K562 (cell line): ENCODE measurements around the gene TMEM132D. TPM values are rescaled to one million over a fixed set of nuclear protein-coding genes. Genes with fewer than 3 reads are reported as not detected.
A peak's percentile ranks its signal among the peaks of the same experiment; 100 is the strongest.

Experiments
- ATAC-seq: fragments of 200-7000 bp; cut with Tn5 transposase; 3 replicates; pipeline ENCODE4 v1.9.1; 2020; ENCODE audit warnings: moderate library complexity
- BruUV-seq: library from RNA; stranded (reverse); fragments of 400-500 nt; replicated peaks from 2 replicates; lab custom pipeline; 2021; lab: Mats Ljungman, UMichigan
- CTCF ChIA-PET: fragments of 300-600 bp; formaldehyde crosslinking; extraction: SDS; loops from one replicate; lab custom pipeline; 2021; ENCODE audit warnings: low intra/inter-chr PET ratio; lab: Yijun Ruan, JAX
- POLR2A ChIA-PET: fragments of 300-600, 350-650 bp; sonication (Branson Sonifier 250); formaldehyde crosslinking; extraction: SDS; loops from one replicate; lab custom pipeline; 2021; ENCODE audit warnings: antibody characterized with exemption, inconsistent platforms; lab: Yijun Ruan, JAX
- DNase-seq, 4 experiments: peaks; one replicate each; pipeline versions ENCODE4 v3.0.0 to v3.0.0-alpha.2; 2011 to 2018; ENCODE audit warnings: low spot score in 3 of 4, mixed read lengths in 3 of 4; ENCODE audit errors: extremely low read depth in 1 of 4
- FAIRE-seq: peaks from 2 replicates; lab custom pipeline; 2011; peaks lifted over from hg19 to GRCh38; lab: Jason Lieb, UNC
- H2AFZ ChIP-seq: 2 replicates; pipeline ENCODE4 v1.6.0; 2011; ENCODE audit warnings: low read depth, low read length, control low read depth, inconsistent platforms
- H3K27ac ChIP-seq: fragments of 200-600 bp; 3 replicates; pipeline ENCODE4 v1.8.0; 2011; ENCODE audit warnings: low read depth, mild to moderate bottlenecking, control low read depth, inconsistent platforms, low read length, moderate library complexity, mixed read lengths; ENCODE audit errors: extremely low read depth
- H3K27me3 ChIP-seq, 2 experiments: fragments of 300-600 bp in 1 of 2; 2 replicates in 1 of 2; 3 replicates in 1 of 2; pipeline versions ENCODE4 v1.6.0 to v1.8.0; 2011; ENCODE audit warnings: inconsistent platforms in 2 of 2, low read length in 2 of 2, mild to moderate bottlenecking in 1 of 2, mixed read lengths in 1 of 2, moderate library complexity in 1 of 2; ENCODE audit not compliant: control insufficient read depth in 2 of 2, insufficient read depth in 2 of 2
- H3K36me3 ChIP-seq: fragments of 300-600 bp; 3 replicates; pipeline ENCODE4 v1.8.0; 2011; ENCODE audit warnings: mild to moderate bottlenecking, low read length, inconsistent platforms; ENCODE audit not compliant: control insufficient read depth, insufficient read depth
- H3K4me1 ChIP-seq, 2 experiments: fragments of 200-600 bp in 1 of 2; replicated peaks in 1 of 2; 2 replicates in 1 of 2; 3 replicates in 1 of 2; pipeline versions ENCODE4 v1.5.1 to v1.8.0; 2011; ENCODE audit warnings: inconsistent platforms in 2 of 2, low read length in 2 of 2, mild to moderate bottlenecking in 1 of 2, mixed read lengths in 1 of 2, moderate library complexity in 1 of 2; ENCODE audit not compliant: control insufficient read depth in 2 of 2, insufficient read depth in 2 of 2
- H3K4me2 ChIP-seq: 2 replicates; pipeline ENCODE4 v1.6.1; 2011; ENCODE audit warnings: low read length, control low read depth, inconsistent platforms, mixed read lengths; ENCODE audit not compliant: insufficient read depth
- H3K4me3 ChIP-seq: fragments of 200-600 bp; sonication (generic), shearing (Covaris generic); 2 replicates; pipeline ENCODE4 v1.5.1; 2016; ENCODE audit warnings: control low read depth, inconsistent platforms
- H3K79me2 ChIP-seq: fragments of 200-600 bp; 3 replicates; pipeline ENCODE4 v1.8.0; 2011; ENCODE audit warnings: low read length, inconsistent platforms; ENCODE audit not compliant: control insufficient read depth, insufficient read depth
- H3K9ac ChIP-seq, 2 experiments: 2 replicates each; pipeline versions ENCODE4 v1.6.0 to v1.6.1; 2011; ENCODE audit warnings: low read depth in 2 of 2, low read length in 2 of 2, control low read depth in 1 of 2, inconsistent platforms in 1 of 2, mild to moderate bottlenecking in 1 of 2, mixed read lengths in 1 of 2; ENCODE audit not compliant: insufficient read depth in 1 of 2
- H3K9me1 ChIP-seq: one replicate; pipeline ENCODE4 v1.6.0; 2011; ENCODE audit warnings: inconsistent platforms, mild to moderate bottlenecking, low read length, moderate library complexity; ENCODE audit not compliant: control insufficient read depth, insufficient read depth
- H3K9me3 ChIP-seq: replicated peaks from 2 replicates; pipeline ENCODE4 v1.5.1; 2011; ENCODE audit warnings: low read depth, low read length, inconsistent platforms; ENCODE audit not compliant: control insufficient read depth, insufficient read depth
- H4K20me1 ChIP-seq: replicated peaks from 2 replicates; pipeline ENCODE4 v1.6.1; 2011; ENCODE audit warnings: low read length, inconsistent platforms, mixed read lengths; ENCODE audit not compliant: control insufficient read depth, insufficient read depth
- ARID2 ChIP-seq: fragments of 450-650 bp; IDR thresholded peaks from 2 replicates; pipeline ENCODE4 v1.6.1; 2017; ENCODE audit warnings: antibody characterized with exemption, mild to moderate bottlenecking
- C11orf30 ChIP-seq: fragments of 450-650 bp; IDR thresholded peaks from 2 replicates; pipeline ENCODE4 v1.6.1; 2016; ENCODE audit warnings: low read depth, mild to moderate bottlenecking
- CREB3 ChIP-seq: fragments of 450-650 bp; conservative IDR thresholded peaks from 2 replicates; pipeline ENCODE4 v1.6.1; 2016; ENCODE audit warnings: missing genetic modification characterization, low read depth, mild to moderate bottlenecking, missing compliant biosample characterization, moderate library complexity
- ELF1 ChIP-seq: fragments of 200-800 bp; sonication (Bioruptor generic); IDR thresholded peaks from 2 replicates; pipeline ENCODE4 v1.6.1; 2016; ENCODE audit warnings: missing genetic modification characterization, missing compliant biosample characterization
- FIP1L1 ChIP-seq: fragments of 200-400 bp; formaldehyde crosslinking; IDR thresholded peaks from 2 replicates; pipeline ENCODE4 v1.6.1; 2018; ENCODE audit warnings: mild to moderate bottlenecking, low read depth, low read length; ENCODE audit not compliant: poor library complexity, severe bottlenecking
- FOXJ2 ChIP-seq: fragments of 200-800 bp; sonication (Bioruptor generic); IDR thresholded peaks from 2 replicates; pipeline ENCODE4 v1.6.1; 2016; ENCODE audit warnings: missing genetic modification characterization, missing compliant biosample characterization
- HLTF ChIP-seq: fragments of 450-650 bp; IDR thresholded peaks from 2 replicates; pipeline ENCODE4 v1.6.1; 2016
- HNRNPL ChIP-seq: fragments of 200-400 bp; formaldehyde crosslinking; IDR thresholded peaks from 2 replicates; pipeline ENCODE4 v1.6.1; 2017; ENCODE audit warnings: low read depth, mild to moderate bottlenecking, low read length
- MECOM ChIP-seq: fragments of 250-450 bp; sonication (Bioruptor Pico); IDR thresholded peaks from 2 replicates; pipeline ENCODE4 v1.8.0; 2022; ENCODE audit warnings: inconsistent platforms
- SMAD1 ChIP-seq: fragments of 150-350 bp; IDR thresholded peaks from 2 replicates; pipeline ENCODE4 v1.6.1; 2014; ENCODE audit warnings: low read length, low read depth; ENCODE audit not compliant: partially characterized antibody
- ZNF175 ChIP-seq: fragments of 200-800 bp; sonication (Bioruptor generic); IDR thresholded peaks from 2 replicates; pipeline ENCODE4 v1.6.1; 2016; ENCODE audit warnings: low read depth, mild to moderate bottlenecking, missing genetic modification characterization, missing compliant biosample characterization
- ZNF253 ChIP-seq: fragments of 250-450 bp; sonication (Bioruptor Pico); conservative IDR thresholded peaks from 2 replicates; pipeline ENCODE4 v1.6.1; 2021; ENCODE audit warnings: mild to moderate bottlenecking
- ZNF785 ChIP-seq: fragments of 250-450 bp; sonication (Bioruptor Pico); IDR thresholded peaks from 2 replicates; pipeline ENCODE4 v1.4.0; 2020; ENCODE audit warnings: mild to moderate bottlenecking
- WGBS: fragments of 100-300 bp; shearing (Covaris generic); methylation state at CpG from one replicate; pipeline ENCODE4 v1.1.6; 2016; ENCODE audit warnings: low coverage, mixed read lengths; ENCODE audit not compliant: insufficient coverage; ENCODE audit errors: missing lambda C conversion rate; 5-methylcytosine and 5-hydroxymethylcytosine counted together
- in situ Hi-C: fragments of 300-500 bp; cut with MboI; formaldehyde crosslinking; loops from 4 replicates; pipeline ENCODE4 v1.15.0; 2018; ENCODE audit warnings: inconsistent platforms, mixed read lengths
- intact Hi-C: fragments of 100-400 bp; cut with micrococcal nuclease; formaldehyde crosslinking; loops from 2 replicates; pipeline ENCODE4 v1.14.2; 2022
- polyA plus RNA-seq, 8 experiments: library from polyadenylated mRNA; depleted of rRNA in 4 of 8; stranded (reverse) in 5 of 8; unstranded in 3 of 8; fragments of >200 nt; fragmentation: Nextera tagmentation in 2 of 8; fragmentation: Illumina TruSeq in 1 of 8; extraction: Ambion mirVana in 2 of 8; extraction: Trizol in 1 of 8; gene quantifications; 2 replicates each; pipeline versions ENCODE4 v1.2.1 to v1.2.3, GENCODE V29; 2011 to 2014; ENCODE audit warnings: inconsistent platforms in 1 of 8, missing spikeins in 1 of 8
- total RNA-seq, 7 experiments: library from RNA; depleted of rRNA in 6 of 7; stranded (reverse); fragments of >200 nt in 6 of 7; fragmentation: Illumina TruSeq in 2 of 7; extraction: Trizol in 2 of 7; gene quantifications; 2 replicates each; pipeline versions ENCODE4 v1.2.1 to v1.2.3, GENCODE V29; 2011 to 2021; ENCODE audit warnings: low replicate concordance in 1 of 7
- TF ChIP-seq, protein P1 (sequence below): fragments of 250-450 bp; sonication (Bioruptor Pico); IDR thresholded peaks from 2 replicates; pipeline ENCODE4 v1.8.0; 2022; ENCODE audit warnings: inconsistent platforms
- TF ChIP-seq, protein P2 (sequence below): sonication (generic); formaldehyde crosslinking; IDR thresholded peaks from 2 replicates; pipeline ENCODE4 v1.9.0; 2022; ENCODE audit warnings: mild to moderate bottlenecking, missing genetic modification reagents
- TF ChIP-seq, protein P3 (sequence below): fragments of 450-650 bp; IDR thresholded peaks from 2 replicates; pipeline ENCODE4 v1.7.1; 2018; ENCODE audit warnings: mild to moderate bottlenecking, low read depth; ENCODE audit not compliant: partially characterized antibody

Gene TMEM132D
- total and polyA plus RNA-seq, 9 of the 15 experiments (the other 6 are each of a cell fraction or from before 2014, with no cell fraction given): not detected

- TF ChIP-seq C11orf30 (no peak), ARID2 (no peak)
- TF ChIP-seq, protein P1, sequence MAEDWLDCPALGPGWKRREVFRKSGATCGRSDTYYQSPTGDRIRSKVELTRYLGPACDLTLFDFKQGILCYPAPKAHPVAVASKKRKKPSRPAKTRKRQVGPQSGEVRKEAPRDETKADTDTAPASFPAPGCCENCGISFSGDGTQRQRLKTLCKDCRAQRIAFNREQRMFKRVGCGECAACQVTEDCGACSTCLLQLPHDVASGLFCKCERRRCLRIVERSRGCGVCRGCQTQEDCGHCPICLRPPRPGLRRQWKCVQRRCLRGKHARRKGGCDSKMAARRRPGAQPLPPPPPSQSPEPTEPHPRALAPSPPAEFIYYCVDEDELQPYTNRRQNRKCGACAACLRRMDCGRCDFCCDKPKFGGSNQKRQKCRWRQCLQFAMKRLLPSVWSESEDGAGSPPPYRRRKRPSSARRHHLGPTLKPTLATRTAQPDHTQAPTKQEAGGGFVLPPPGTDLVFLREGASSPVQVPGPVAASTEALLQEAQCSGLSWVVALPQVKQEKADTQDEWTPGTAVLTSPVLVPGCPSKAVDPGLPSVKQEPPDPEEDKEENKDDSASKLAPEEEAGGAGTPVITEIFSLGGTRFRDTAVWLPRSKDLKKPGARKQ (CRISPR knock-in tag): no peak
- TF ChIP-seq, all 486 proteins: peak for 0
Observed at GRCh38 chr12:129489100-129489676, 414.6 kb downstream of the TMEM132D start (continued).

DNA sequence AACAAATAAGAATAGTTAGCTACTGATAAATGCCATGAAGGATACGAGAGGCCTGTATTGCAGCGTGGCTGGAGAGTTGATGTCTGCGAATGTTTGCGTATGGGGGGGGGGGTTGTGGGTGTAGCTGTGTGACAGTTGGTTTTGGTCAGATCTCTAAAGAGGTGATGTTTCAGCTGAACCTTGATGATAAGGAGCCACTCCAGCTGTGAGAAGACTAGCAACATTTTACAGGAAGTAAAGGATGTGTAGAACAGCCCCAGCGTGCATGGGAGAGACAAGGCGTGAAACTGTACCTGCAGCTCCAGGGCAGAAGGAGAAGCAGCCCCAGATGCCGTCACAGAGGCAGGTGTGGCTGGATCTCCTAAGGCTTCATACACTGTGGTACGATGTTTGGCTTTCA, 416.9 kb downstream of the TMEM132D start:
- in situ Hi-C loops: no loop called here
- no peaks in the 10 kb centered on the region for H3K4me1 ChIP-seq
- FAIRE-seq (no peak), DNase-seq (peak in 1 of 4 experiments; percentile 2), ATAC-seq (no peak)
- ChIA-PET CTCF (no interaction called here), POLR2A (no interaction called here)
- peaks cover 0 to 15% of the 10 kb centered on the region in 2 experiments; a peak in 1 of 5 replicates for H3K27me3 ChIP-seq
- H4K20me1 ChIP-seq: no peaks in the 10 kb centered on the region
- intact Hi-C loops: no loop called here
- no peaks in the 10 kb centered on the region for H3K9me1 ChIP-seq
- no peaks in the 10 kb centered on the region for H3K36me3 ChIP-seq
- H3K79me2 ChIP-seq: no peaks in the 10 kb centered on the region
- H3K27ac ChIP-seq: no peak overlapping the region
- WGBS: 0% methylated on average over 8 of the region's 8 CpGs
- H3K4me2 ChIP-seq: no peak overlapping the region
- H3K4me3 ChIP-seq: no peak overlapping the region
- no peak overlapping the region for H2AFZ ChIP-seq
- no TSS peak for BruUV-seq
- no peaks in the 10 kb centered on the region for H3K9me3 ChIP-seq
- no peak overlapping the region for H3K9ac ChIP-seq
- no peak for TF ChIP-seq ZNF253
- TF ChIP-seq MECOM (CRISPR knock-in tag): no peak
- no peak for TF ChIP-seq FIP1L1
- TF ChIP-seq, protein P2, sequence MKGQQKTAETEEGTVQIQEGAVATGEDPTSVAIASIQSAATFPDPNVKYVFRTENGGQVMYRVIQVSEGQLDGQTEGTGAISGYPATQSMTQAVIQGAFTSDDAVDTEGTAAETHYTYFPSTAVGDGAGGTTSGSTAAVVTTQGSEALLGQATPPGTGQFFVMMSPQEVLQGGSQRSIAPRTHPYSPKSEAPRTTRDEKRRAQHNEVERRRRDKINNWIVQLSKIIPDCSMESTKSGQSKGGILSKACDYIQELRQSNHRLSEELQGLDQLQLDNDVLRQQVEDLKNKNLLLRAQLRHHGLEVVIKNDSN (CRISPR knock-in tag): no peak
- TF ChIP-seq, protein P3, sequence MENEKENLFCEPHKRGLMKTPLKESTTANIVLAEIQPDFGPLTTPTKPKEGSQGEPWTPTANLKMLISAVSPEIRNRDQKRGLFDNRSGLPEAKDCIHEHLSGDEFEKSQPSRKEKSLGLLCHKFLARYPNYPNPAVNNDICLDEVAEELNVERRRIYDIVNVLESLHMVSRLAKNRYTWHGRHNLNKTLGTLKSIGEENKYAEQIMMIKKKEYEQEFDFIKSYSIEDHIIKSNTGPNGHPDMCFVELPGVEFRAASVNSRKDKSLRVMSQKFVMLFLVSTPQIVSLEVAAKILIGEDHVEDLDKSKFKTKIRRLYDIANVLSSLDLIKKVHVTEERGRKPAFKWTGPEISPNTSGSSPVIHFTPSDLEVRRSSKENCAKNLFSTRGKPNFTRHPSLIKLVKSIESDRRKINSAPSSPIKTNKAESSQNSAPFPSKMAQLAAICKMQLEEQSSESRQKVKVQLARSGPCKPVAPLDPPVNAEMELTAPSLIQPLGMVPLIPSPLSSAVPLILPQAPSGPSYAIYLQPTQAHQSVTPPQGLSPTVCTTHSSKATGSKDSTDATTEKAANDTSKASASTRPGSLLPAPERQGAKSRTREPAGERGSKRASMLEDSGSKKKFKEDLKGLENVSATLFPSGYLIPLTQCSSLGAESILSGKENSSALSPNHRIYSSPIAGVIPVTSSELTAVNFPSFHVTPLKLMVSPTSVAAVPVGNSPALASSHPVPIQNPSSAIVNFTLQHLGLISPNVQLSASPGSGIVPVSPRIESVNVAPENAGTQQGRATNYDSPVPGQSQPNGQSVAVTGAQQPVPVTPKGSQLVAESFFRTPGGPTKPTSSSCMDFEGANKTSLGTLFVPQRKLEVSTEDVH: no peak
- TF ChIP-seq SMAD1: no peak
- no peak for TF ChIP-seq HLTF
- no peak for TF ChIP-seq HNRNPL
- TF ChIP-seq ELF1 (tag): no peak
- TF ChIP-seq ZNF785 (CRISPR knock-in tag): no peak
- TF ChIP-seq ZNF175 (CRISPR knock-in tag): no peak
- TF ChIP-seq FOXJ2 (tag): no peak
- TF ChIP-seq ARID2: no peak
- TF ChIP-seq CREB3 (tag): no peak
